ENCODE measurements around the gene NUDT3. TPM values are rescaled to one million over a fixed set of nuclear protein-coding genes. Genes with fewer than 3 reads are reported as not detected.
A peak's percentile ranks its signal among the peaks of the same experiment; 100 is the strongest.

NUDT3 gene
- total RNA-seq, 4 donors from 2014 or later: 17.3 to 28.1 (median 20.6) TPM

DNA sequence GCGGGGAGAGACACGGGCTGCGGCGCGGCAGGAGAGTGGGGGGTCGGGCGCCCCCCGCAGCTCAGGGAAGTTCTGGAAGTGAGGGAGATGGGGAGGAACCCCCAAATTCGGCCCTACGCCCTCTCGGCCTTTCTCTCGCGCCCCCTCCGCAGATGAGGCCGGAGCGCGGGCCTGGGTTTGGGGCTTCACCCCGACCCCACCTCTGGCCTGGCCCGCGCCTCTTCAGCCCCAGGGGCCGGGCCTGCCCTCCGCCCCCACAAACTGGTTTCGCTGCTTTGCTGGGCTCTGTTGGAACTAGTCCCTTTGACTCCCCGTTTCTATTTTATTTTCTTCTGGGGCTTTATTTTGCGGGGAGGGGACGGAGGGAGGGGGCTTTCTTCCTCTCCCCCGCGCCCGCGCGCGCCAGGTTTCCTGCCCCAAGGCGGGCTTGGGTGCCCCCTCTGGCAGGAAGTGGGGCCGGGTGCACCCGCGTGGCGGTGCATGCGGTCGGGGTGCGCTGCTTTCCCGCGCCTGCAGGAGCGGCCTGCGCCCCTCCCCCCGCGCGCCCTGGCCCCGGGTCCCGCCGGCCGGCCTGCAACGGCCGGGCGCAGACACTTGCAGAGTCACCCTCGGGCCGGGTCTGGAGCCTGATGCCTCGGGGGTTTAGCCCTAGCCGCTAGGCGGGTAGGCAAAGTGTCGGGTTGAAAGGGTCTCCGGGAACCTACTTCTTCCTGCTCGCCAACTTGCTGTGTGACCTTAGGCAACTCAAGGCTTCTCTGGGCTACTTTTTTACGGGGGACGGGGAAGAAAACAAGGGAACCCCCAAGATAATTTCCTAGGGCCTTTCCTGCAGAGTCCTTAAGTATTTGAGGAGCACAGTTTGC lies 154.5 kb downstream of the NUDT3 start:
- TF ChIP-seq, protein P1, sequence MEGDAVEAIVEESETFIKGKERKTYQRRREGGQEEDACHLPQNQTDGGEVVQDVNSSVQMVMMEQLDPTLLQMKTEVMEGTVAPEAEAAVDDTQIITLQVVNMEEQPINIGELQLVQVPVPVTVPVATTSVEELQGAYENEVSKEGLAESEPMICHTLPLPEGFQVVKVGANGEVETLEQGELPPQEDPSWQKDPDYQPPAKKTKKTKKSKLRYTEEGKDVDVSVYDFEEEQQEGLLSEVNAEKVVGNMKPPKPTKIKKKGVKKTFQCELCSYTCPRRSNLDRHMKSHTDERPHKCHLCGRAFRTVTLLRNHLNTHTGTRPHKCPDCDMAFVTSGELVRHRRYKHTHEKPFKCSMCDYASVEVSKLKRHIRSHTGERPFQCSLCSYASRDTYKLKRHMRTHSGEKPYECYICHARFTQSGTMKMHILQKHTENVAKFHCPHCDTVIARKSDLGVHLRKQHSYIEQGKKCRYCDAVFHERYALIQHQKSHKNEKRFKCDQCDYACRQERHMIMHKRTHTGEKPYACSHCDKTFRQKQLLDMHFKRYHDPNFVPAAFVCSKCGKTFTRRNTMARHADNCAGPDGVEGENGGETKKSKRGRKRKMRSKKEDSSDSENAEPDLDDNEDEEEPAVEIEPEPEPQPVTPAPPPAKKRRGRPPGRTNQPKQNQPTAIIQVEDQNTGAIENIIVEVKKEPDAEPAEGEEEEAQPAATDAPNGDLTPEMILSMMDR (IDR thresholded peaks at IDR 0.05): peak in 5 of 6 experiments; percentile 34 to 49 (median 45)
- TF ChIP-seq POLR2A (IDR thresholded peaks at IDR 0.05): no peak
- Histone ChIP-seq H3K4me3 (peak overlapping the region; percentile 45 to 88 (median 70)), H3K9me3 (no peaks in the 10 kb centered on the region), H3K27me3 (no peaks in the 10 kb centered on the region), H3K4me1 (peaks cover 0 to 35% (median 3%) of the 10 kb centered on the region in 4 donors), H3K36me3 (peaks cover 0 to 21% (median 0%) of the 10 kb centered on the region in 3 donors), H3K27ac (peak overlapping the region; percentile 74 to 97 (median 84))
- peak; percentile 76 to 83 (median 76) for DNase-seq

DNA sequence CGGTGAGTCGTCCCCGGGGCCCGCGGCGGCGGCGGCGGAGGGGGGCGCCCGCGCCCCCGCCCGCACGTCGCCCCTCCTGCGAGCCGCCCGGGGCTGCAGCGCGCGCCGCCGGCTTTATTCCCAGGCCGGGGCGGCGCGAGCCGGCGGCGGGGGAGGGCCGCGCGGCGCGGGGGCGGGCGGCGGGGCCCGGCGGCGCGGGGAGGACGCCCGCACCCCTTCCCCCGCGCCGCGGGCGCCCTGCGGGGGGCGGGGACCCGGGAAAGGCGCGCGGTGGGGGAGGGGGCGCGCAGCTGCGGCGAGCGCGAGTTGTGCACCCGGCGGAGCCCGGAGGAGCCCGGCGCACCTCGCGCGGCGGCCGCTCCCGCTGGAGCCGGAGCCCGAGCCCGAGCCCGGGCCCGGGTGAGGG lies 155.2 kb downstream of the NUDT3 start:
- Histone ChIP-seq H3K27ac (peak overlapping the region; percentile 91 to 98 (median 94)), H3K4me1 (peaks cover 0 to 35% (median 3%) of the 10 kb centered on the region in 4 donors), H3K27me3 (no peaks in the 10 kb centered on the region), H3K4me3 (peak overlapping the region; percentile 61 to 88 (median 70)), H3K9me3 (no peaks in the 10 kb centered on the region), H3K36me3 (peaks cover 0 to 16% (median 0%) of the 10 kb centered on the region in 3 donors)
- TF ChIP-seq, protein P1 (IDR thresholded peaks at IDR 0.05): no peak
- TF ChIP-seq POLR2A (IDR thresholded peaks at IDR 0.05): no peak
- peak in 2 of 3 donors; percentile 50 to 61 for DNase-seq

DNA sequence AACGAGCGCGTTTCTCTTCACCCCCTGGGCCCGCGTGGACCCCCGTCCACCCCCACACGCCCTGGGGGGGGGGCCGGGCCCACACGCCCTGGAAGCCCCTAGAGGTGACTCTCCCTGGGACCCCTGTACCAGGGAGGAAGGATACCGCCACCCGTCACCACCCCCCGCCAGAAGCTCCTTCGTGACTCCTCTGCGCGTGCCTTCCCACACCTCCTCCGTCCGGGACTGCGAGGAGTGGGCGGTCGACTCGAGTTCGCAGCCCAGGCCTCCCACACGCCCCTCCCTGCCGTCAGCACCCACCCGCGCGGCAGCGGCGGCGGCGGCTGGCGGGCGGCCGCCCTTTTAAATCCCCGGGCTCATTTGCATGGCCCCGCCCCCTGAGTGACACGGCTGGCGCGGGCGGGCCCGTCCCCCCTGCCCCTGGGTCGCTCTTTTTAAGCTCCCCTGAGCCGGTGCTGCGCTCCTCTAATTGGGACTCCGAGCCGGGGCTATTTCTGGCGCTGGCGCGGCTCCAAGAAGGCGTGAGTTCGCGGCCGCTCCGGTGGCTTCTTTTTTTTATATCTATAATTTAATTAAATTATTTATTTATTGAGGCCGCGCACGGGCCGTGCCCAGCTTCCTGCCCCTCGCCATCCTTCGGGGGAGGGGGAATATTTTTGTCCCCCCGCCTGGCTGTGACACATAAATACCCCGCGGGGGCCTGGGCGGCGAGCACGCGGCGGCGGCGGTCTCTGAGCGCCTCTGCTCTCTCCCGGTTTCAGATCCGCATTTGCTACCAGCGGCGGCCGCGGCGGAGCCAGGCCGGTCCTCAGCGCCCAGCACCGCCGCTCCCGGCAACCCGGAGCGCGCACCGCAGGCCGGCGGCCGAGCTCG lies 155.8 kb downstream of the NUDT3 start, which contains the start of gene HMGA1:
HMGA1 (plus strand) TSS at position 431 of the 873 bp plus-strand sequence. CDS start 3,908 bp downstream, outside the sequence.
- H3K9me3 ChIP-seq: no peaks in the 10 kb centered on the region
- TF ChIP-seq, protein P1 (IDR thresholded peaks at IDR 0.05): no peak
- peak; percentile 96 to 98 for TF ChIP-seq POLR2A (IDR thresholded peaks at IDR 0.05)
- H3K4me3 ChIP-seq: peak within 1 kb of the TSS; percentile 61 to 88 (median 70)
- DNase-seq: peak; percentile 92 to 97 (median 93)
- H3K36me3 ChIP-seq: peaks cover 0 to 11% (median 0%) of the 10 kb centered on the region in 3 donors
- peaks cover 0 to 35% (median 3%) of the 10 kb centered on the region in 4 donors for H3K4me1 ChIP-seq
- H3K27me3 ChIP-seq: no peaks in the 10 kb centered on the region
- H3K27ac ChIP-seq: peak within 1 kb of the TSS; percentile 91 to 98 (median 94)

DNA sequence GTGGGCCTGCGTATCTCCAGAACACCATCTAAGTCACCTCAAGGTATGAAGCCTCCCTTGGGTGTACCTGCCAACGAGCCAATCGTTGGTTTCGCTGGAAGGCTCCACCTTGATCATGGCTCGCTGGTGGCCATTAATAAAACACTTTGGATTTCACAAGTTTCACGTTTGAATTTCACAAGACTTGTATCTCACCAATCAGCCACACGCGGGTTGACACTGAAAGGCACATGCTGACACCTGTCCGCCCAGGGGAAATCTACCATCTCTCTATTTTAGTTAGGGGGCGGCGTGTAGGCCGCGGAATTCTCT lies 156.4 kb downstream of the NUDT3 start:
- H3K9me3 ChIP-seq: no peaks in the 10 kb centered on the region
- H3K4me3 ChIP-seq: peak overlapping the region; percentile 61 to 72 (median 66)
- TF ChIP-seq, protein P1 (IDR thresholded peaks at IDR 0.05): no peak
- no peak for TF ChIP-seq POLR2A (IDR thresholded peaks at IDR 0.05)
- peaks cover 0 to 35% (median 3%) of the 10 kb centered on the region in 4 donors for H3K4me1 ChIP-seq
- H3K27me3 ChIP-seq: no peaks in the 10 kb centered on the region
- peak in 2 of 3 donors; percentile 59 to 78 for DNase-seq
- peaks cover 0 to 5% (median 0%) of the 10 kb centered on the region in 3 donors for H3K36me3 ChIP-seq
- peak overlapping the region; percentile 91 to 98 (median 94) for H3K27ac ChIP-seq
